ENCODE measurements around the gene VPS54. TPM values are rescaled to one million over a fixed set of nuclear protein-coding genes. Genes with fewer than 3 reads are reported as not detected.

VPS54 gene
- total RNA-seq, 1 experiment from 2014 or later, result 21.2 TPM

DNA sequence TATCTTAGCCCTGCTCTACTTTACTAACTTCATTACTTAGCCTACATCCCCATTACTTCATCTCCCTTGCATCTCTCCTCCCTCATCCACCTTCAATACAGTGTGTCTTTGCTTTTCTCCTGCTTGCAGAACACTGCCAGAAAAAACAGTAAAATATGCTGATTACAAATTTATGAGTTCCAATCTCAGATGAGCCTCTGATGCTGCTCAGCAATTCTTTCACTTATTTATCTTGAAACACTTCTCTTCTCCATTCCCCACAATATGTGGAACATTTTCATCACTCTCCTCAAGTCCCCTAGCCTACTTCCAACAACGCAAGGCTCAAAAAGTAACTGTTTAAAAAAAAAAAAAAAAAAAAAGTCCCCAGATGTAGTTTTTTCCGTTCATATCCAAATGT lies 7.1 kb downstream of the VPS54 start:
- ATAC-seq (no peak), DNase-seq (ENCODE audit: low read depth, low spot score) (no peak)
- Histone ChIP-seq H3K27me3 (ENCODE audit: control insufficient read depth, insufficient read depth, low read length) (no peaks in the 10 kb centered on the region), H3K4me3 (ENCODE audit: low read depth in 2 of 2, low read length in 2 of 2) (no peak overlapping the region), H3K36me3 (ENCODE audit: control insufficient read depth, insufficient read depth, low read length) (no peaks in the 10 kb centered on the region), H3K27ac (ENCODE audit: low read length) (no peak overlapping the region), H3K4me1 (ENCODE audit: control insufficient read depth, insufficient read depth, low read length) (peaks cover 4% of the 10 kb centered on the region; the same call in 1 of the 2 replicates), H3K9me3 (ENCODE audit: control insufficient read depth, insufficient read depth, low read depth, low read length) (no peaks in the 10 kb centered on the region)
- TF ChIP-seq TCF7L2 (IDR thresholded peaks at IDR 0.05; ENCODE audit: low read depth, low read length), result no peak
- no peak for TF ChIP-seq CTCF (IDR thresholded peaks at IDR 0.05)
- TF ChIP-seq POLR2AphosphoS5 (IDR thresholded peaks at IDR 0.05; ENCODE audit: low read depth, low read length), result no peak
- no peak for TF ChIP-seq SIN3A (IDR thresholded peaks at IDR 0.05; ENCODE audit: borderline replicate concordance, insufficient read depth, low read depth, low read length)
- TF ChIP-seq REST (IDR thresholded peaks at IDR 0.05; ENCODE audit: insufficient read depth in 1 of 2, low read depth in 2 of 2, low read length in 1 of 2), result no peak
- BruUV-seq (replicated peaks), result no TSS peak
- CTCF ChIA-PET, result no interaction called here
- in situ Hi-C loops (cut with HindIII; ENCODE audit: low pct_unique_long_range_greater_than_20kb, low sequenced_read_pairs) (no loop called here), intact Hi-C loops (cut with micrococcal nuclease; ENCODE audit: unreplicated experiment) (no loop called here)
- POLR2A ChIA-PET, result no interaction called here

DNA sequence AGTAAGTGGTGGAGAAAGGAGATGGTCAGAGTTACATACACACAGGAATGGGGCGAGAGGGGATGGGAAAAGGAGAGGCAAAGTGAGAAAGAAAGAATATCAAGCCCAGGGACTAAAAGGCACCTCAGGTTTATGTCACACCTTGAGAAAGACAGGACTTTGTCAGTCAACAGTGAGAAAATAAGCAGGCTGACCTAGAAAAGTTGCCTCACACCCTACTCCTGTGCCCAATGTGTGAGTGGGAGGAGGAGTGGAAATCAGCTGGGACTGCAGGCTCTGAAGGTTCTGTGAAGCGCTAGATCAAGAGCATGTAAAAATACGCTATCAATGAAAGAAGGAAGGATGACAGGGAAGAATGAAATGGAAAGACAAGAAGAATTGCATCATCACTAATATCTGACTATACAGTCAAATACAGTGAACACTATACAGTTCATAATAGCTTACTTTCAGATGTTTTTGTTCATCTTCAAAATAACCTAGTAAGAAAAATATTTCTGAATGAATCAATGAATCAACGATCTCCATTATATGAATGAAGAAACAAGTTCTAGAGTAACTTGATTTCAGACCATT lies 10.7 kb downstream of the VPS54 start:
- Histone ChIP-seq H3K9me3 (ENCODE audit: control insufficient read depth, insufficient read depth, low read depth, low read length) (no peaks in the 10 kb centered on the region), H3K4me1 (ENCODE audit: control insufficient read depth, insufficient read depth, low read length) (no peaks in the 10 kb centered on the region; the same call in 1 of the 2 replicates), H3K4me3 (ENCODE audit: low read depth in 2 of 2, low read length in 2 of 2) (no peak overlapping the region), H3K27ac (ENCODE audit: low read length) (no peak overlapping the region), H3K27me3 (ENCODE audit: control insufficient read depth, insufficient read depth, low read length) (no peaks in the 10 kb centered on the region), H3K36me3 (ENCODE audit: control insufficient read depth, insufficient read depth, low read length) (no peaks in the 10 kb centered on the region)
- ATAC-seq, result no peak
- DNase-seq (ENCODE audit: low read depth, low spot score), result no peak
- TF ChIP-seq TCF7L2 (IDR thresholded peaks at IDR 0.05; ENCODE audit: low read depth, low read length) (no peak), POLR2AphosphoS5 (IDR thresholded peaks at IDR 0.05; ENCODE audit: low read depth, low read length) (no peak), SIN3A (IDR thresholded peaks at IDR 0.05; ENCODE audit: borderline replicate concordance, insufficient read depth, low read depth, low read length) (no peak), REST (IDR thresholded peaks at IDR 0.05; ENCODE audit: insufficient read depth in 1 of 2, low read depth in 2 of 2, low read length in 1 of 2) (no peak), CTCF (IDR thresholded peaks at IDR 0.05) (no peak)
- CTCF ChIA-PET, result no interaction called here
- in situ Hi-C loops (cut with HindIII; ENCODE audit: low pct_unique_long_range_greater_than_20kb, low sequenced_read_pairs) (no loop called here), intact Hi-C loops (cut with micrococcal nuclease; ENCODE audit: unreplicated experiment) (no loop called here)
- POLR2A ChIA-PET, result no interaction called here
- no TSS peak for BruUV-seq (replicated peaks)
